ENCODE measurements around the gene SRSF5.

The SRSF5 gene

GRCh38 chr14:69771136-69771535 is 4.2 kb downstream of the SRSF5 start:
- no peak for DNase-seq

- no peak for DNase-seq
Observed at GRCh38 chr14:69772082-69773017, 5.4 kb downstream of the SRSF5 start.

GRCh38 chr14:69773571-69774276 is 6.8 kb downstream of the SRSF5 start:
- no peak for DNase-seq

GRCh38 chr14:69775012-69775411 is 8.1 kb downstream of the SRSF5 start:
- DNase-seq = no peak

- DNase-seq = no peak
Observed at GRCh38 chr14:69776875-69777453, 10.0 kb downstream of the SRSF5 start.

- no peak for DNase-seq
Observed at GRCh38 chr14:69779088-69779487, 12.1 kb downstream of the SRSF5 start.

GRCh38 chr14:69780092-69780491 is 13.2 kb downstream of the SRSF5 start:
- no peak for DNase-seq

GRCh38 chr14:69780952-69781351 is 14.0 kb downstream of the SRSF5 start:
- DNase-seq = no peak

GRCh38 chr14:69784942-69785341 is 18.0 kb downstream of the SRSF5 start:
- DNase-seq = no peak

- no peak for DNase-seq
Observed at GRCh38 chr14:69786603-69787002, 19.7 kb downstream of the SRSF5 start.

GRCh38 chr14:69789118-69789640 is 22.2 kb downstream of the SRSF5 start:
- DNase-seq = no peak

GRCh38 chr14:69792887-69793421 is 26.0 kb downstream of the SRSF5 start:
- DNase-seq = no peak

- DNase-seq = no peak
Observed at GRCh38 chr14:69794791-69795190, 27.8 kb downstream of the SRSF5 start.

- DNase-seq = no peak
Observed at GRCh38 chr14:69795691-69796090, 28.7 kb downstream of the SRSF5 start.

- no peak for DNase-seq
Observed at GRCh38 chr14:69796797-69797500, 30.0 kb downstream of the SRSF5 start, which contains the start of gene SLC10A1. TSS of gene SLC10A1 (minus strand) at chr14:69797241. CDS start at chr14:69797155, 86 bp downstream.

GRCh38 chr14:69797573-69798338 is 30.8 kb downstream of the SRSF5 start:
- no peak for DNase-seq

- DNase-seq = no peak
Observed at GRCh38 chr14:69798339-69798735, 31.4 kb downstream of the SRSF5 start.

- no peak for DNase-seq
Observed at GRCh38 chr14:69803753-69804152, 36.8 kb downstream of the SRSF5 start.

GRCh38 chr14:69804902-69805301 is 38.0 kb downstream of the SRSF5 start:
- DNase-seq = no peak

- no peak for DNase-seq
Observed at GRCh38 chr14:69807192-69807591, 40.2 kb downstream of the SRSF5 start.
